Activated CD4-positive, alpha-beta memory T cell treated with anti-CD3 and anti-CD28 coated beads, Interleukin-2, amount 10 ng/mL, durations not matched to agents 7 days and 5 days (primary cell): ENCODE measurements around the gene TBX3. TPM values are rescaled to one million over a fixed set of nuclear protein-coding genes. Genes with fewer than 3 reads are reported as not detected.

Experiments
- CTCF ChIA-PET: fragments of 350-600 bp; sonication (Branson Sonifier 250); formaldehyde crosslinking; loops from one replicate; lab custom pipeline; 2021; ENCODE audit warnings: antibody characterized with exemption, inconsistent platforms; lab: Charles Lee
- POLR2A ChIA-PET: fragments of 350-600 bp; sonication (Branson Sonifier 250); formaldehyde crosslinking; loops from one replicate; lab custom pipeline; 2021; ENCODE audit warnings: antibody characterized with exemption; lab: Charles Lee
- DNase-seq: peaks from one replicate; pipeline ENCODE4 v3.0.0-alpha.2; 2020
- H3K27ac Mint-ChIP-seq: one replicate; pipeline ENCODE4 v1.8.0; 2021; ENCODE audit warnings: mild to moderate bottlenecking, mixed read lengths
- H3K27me3 Mint-ChIP-seq: one replicate; pipeline ENCODE4 v1.8.0; 2021; ENCODE audit warnings: mixed read lengths
- H3K36me3 Mint-ChIP-seq: one replicate; pipeline ENCODE4 v1.8.0; 2021; ENCODE audit warnings: low read depth, mixed read lengths
- H3K4me1 Mint-ChIP-seq: one replicate; pipeline ENCODE4 v1.8.0; 2021; ENCODE audit warnings: mixed read lengths
- H3K4me3 Mint-ChIP-seq: one replicate; pipeline ENCODE4 v1.8.0; 2021; ENCODE audit warnings: mild to moderate bottlenecking, mixed read lengths
- H3K9me3 Mint-ChIP-seq: one replicate; pipeline ENCODE4 v1.8.0; 2021; ENCODE audit warnings: mixed read lengths
- total RNA-seq, 2 experiments: library from RNA; stranded (reverse); gene quantifications; one replicate each; pipeline ENCODE4 v1.2.3, GENCODE V29; 2021

Gene TBX3
- total RNA-seq, 2 experiments from 2014 or later, result not detected

- DNase-seq, result no peak
- H3K9me3 Mint-ChIP-seq, result no peaks in the 10 kb centered on the region
- no peak overlapping the region for H3K4me3 Mint-ChIP-seq
- H3K4me1 Mint-ChIP-seq, result no peaks in the 10 kb centered on the region
- H3K36me3 Mint-ChIP-seq, result no peaks in the 10 kb centered on the region
- CTCF ChIA-PET, result no interaction called here
- POLR2A ChIA-PET, result no interaction called here
- H3K27me3 Mint-ChIP-seq, result peaks cover 91% of the 10 kb centered on the region
- H3K27ac Mint-ChIP-seq, result no peak overlapping the region
Measured at GRCh38 chr12:114692186-114693058, 8.4 kb upstream of the TBX3 start.

GRCh38 chr12:114691763-114692185 is 7.8 kb upstream of the TBX3 start:
- H3K27ac Mint-ChIP-seq, result no peak overlapping the region
- H3K4me3 Mint-ChIP-seq, result no peak overlapping the region
- DNase-seq, result no peak
- no peaks in the 10 kb centered on the region for H3K4me1 Mint-ChIP-seq
- CTCF ChIA-PET, result no interaction called here
- peaks cover 1% of the 10 kb centered on the region for H3K36me3 Mint-ChIP-seq
- peaks cover 91% of the 10 kb centered on the region for H3K27me3 Mint-ChIP-seq
- POLR2A ChIA-PET, result no interaction called here
- H3K9me3 Mint-ChIP-seq, result no peaks in the 10 kb centered on the region

- Mint-ChIP-seq H3K4me3 (no peak overlapping the region), H3K36me3 (peaks cover 5% of the 10 kb centered on the region), H3K9me3 (no peaks in the 10 kb centered on the region), H3K27me3 (peaks cover 91% of the 10 kb centered on the region), H3K27ac (no peak overlapping the region), H3K4me1 (no peaks in the 10 kb centered on the region)
- ChIA-PET POLR2A (no interaction called here), CTCF (no interaction called here)
- no peak for DNase-seq
Measured at GRCh38 chr12:114691196-114691595, 7.2 kb upstream of the TBX3 start.

GRCh38 chr12:114690267-114691135 is 6.5 kb upstream of the TBX3 start:
- H3K9me3 Mint-ChIP-seq, result no peaks in the 10 kb centered on the region
- CTCF ChIA-PET, result no interaction called here
- POLR2A ChIA-PET, result no interaction called here
- no peak for DNase-seq
- H3K27me3 Mint-ChIP-seq, result peaks cover 93% of the 10 kb centered on the region
- no peak overlapping the region for H3K4me3 Mint-ChIP-seq
- peaks cover 5% of the 10 kb centered on the region for H3K36me3 Mint-ChIP-seq
- no peak overlapping the region for H3K27ac Mint-ChIP-seq
- no peaks in the 10 kb centered on the region for H3K4me1 Mint-ChIP-seq

- H3K27ac Mint-ChIP-seq, result no peak overlapping the region
- ChIA-PET CTCF (no interaction called here), POLR2A (no interaction called here)
- H3K36me3 Mint-ChIP-seq, result peaks cover 9% of the 10 kb centered on the region
- H3K27me3 Mint-ChIP-seq, result peaks cover 89% of the 10 kb centered on the region
- H3K4me3 Mint-ChIP-seq, result no peak overlapping the region
- no peaks in the 10 kb centered on the region for H3K9me3 Mint-ChIP-seq
- peaks cover 3% of the 10 kb centered on the region for H3K4me1 Mint-ChIP-seq
- DNase-seq, result no peak
Measured at GRCh38 chr12:114689075-114689994, 5.4 kb upstream of the TBX3 start.

GRCh38 chr12:114688256-114688845 is 4.4 kb upstream of the TBX3 start:
- ChIA-PET POLR2A (interaction anchor here (0.6 kb wide), 1 partner anchor 9 kb away, joined by 3 read pairs; no protein-coding TSS in a partner anchor), CTCF (no interaction called here)
- peaks cover 89% of the 10 kb centered on the region for H3K27me3 Mint-ChIP-seq
- peaks cover 12% of the 10 kb centered on the region for H3K4me1 Mint-ChIP-seq
- no peaks in the 10 kb centered on the region for H3K9me3 Mint-ChIP-seq
- H3K27ac Mint-ChIP-seq, result no peak overlapping the region
- no peak for DNase-seq
- peaks cover 19% of the 10 kb centered on the region for H3K36me3 Mint-ChIP-seq
- no peak overlapping the region for H3K4me3 Mint-ChIP-seq

- H3K9me3 Mint-ChIP-seq, result no peaks in the 10 kb centered on the region
- H3K4me3 Mint-ChIP-seq, result no peak overlapping the region
- DNase-seq, result no peak
- H3K27ac Mint-ChIP-seq, result no peak overlapping the region
- CTCF ChIA-PET, result no interaction called here
- POLR2A ChIA-PET, result interaction anchor here (0.6 kb wide), 1 partner anchor 9 kb away, joined by 3 read pairs; no protein-coding TSS in a partner anchor
- peaks cover 16% of the 10 kb centered on the region for H3K4me1 Mint-ChIP-seq
- H3K27me3 Mint-ChIP-seq, result peaks cover 89% of the 10 kb centered on the region
- peaks cover 21% of the 10 kb centered on the region for H3K36me3 Mint-ChIP-seq
Measured at GRCh38 chr12:114687802-114688201, 3.8 kb upstream of the TBX3 start.

GRCh38 chr12:114686773-114687500 is 3.0 kb upstream of the TBX3 start:
- no peak overlapping the region for H3K4me3 Mint-ChIP-seq

GRCh38 chr12:114686426-114686772 is 2.4 kb upstream of the TBX3 start:
- Mint-ChIP-seq H3K9me3 (no peaks in the 10 kb centered on the region), H3K4me3 (no peak overlapping the region), H3K27me3 (peaks cover 93% of the 10 kb centered on the region), H3K36me3 (peaks cover 21% of the 10 kb centered on the region), H3K27ac (no peak overlapping the region), H3K4me1 (peaks cover 16% of the 10 kb centered on the region)
- POLR2A ChIA-PET, result no interaction called here
- DNase-seq, result no peak
- CTCF ChIA-PET, result no interaction called here

More at GRCh38 chr12:114686773-114687500, 3.0 kb upstream of the TBX3 start:
- peaks cover 21% of the 10 kb centered on the region for H3K36me3 Mint-ChIP-seq
- peaks cover 16% of the 10 kb centered on the region for H3K4me1 Mint-ChIP-seq
- POLR2A ChIA-PET, result no interaction called here
- no peak overlapping the region for H3K27ac Mint-ChIP-seq
- H3K27me3 Mint-ChIP-seq, result peaks cover 93% of the 10 kb centered on the region
- no peaks in the 10 kb centered on the region for H3K9me3 Mint-ChIP-seq
- CTCF ChIA-PET, result no interaction called here
- DNase-seq, result no peak

GRCh38 chr12:114685869-114686268 is 1.9 kb upstream of the TBX3 start:
- peaks cover 21% of the 10 kb centered on the region for H3K36me3 Mint-ChIP-seq
- no peak overlapping the region for H3K4me3 Mint-ChIP-seq
- no peak overlapping the region for H3K27ac Mint-ChIP-seq
- peaks cover 16% of the 10 kb centered on the region for H3K4me1 Mint-ChIP-seq
- POLR2A ChIA-PET, result interaction anchor here (1.5 kb wide), 1 partner anchor 11 kb away, joined by 3 read pairs; no protein-coding TSS in a partner anchor
- CTCF ChIA-PET, result no interaction called here
- DNase-seq, result no peak
- H3K27me3 Mint-ChIP-seq, result peaks cover 93% of the 10 kb centered on the region
- H3K9me3 Mint-ChIP-seq, result no peaks in the 10 kb centered on the region

GRCh38 chr12:114685320-114685781 is 1.4 kb upstream of the TBX3 start:
- ChIA-PET POLR2A (interaction anchor here (1.5 kb wide), 1 partner anchor 10 kb away, joined by 3 read pairs; no protein-coding TSS in a partner anchor), CTCF (no interaction called here)
- peaks cover 16% of the 10 kb centered on the region for H3K4me1 Mint-ChIP-seq
- H3K4me3 Mint-ChIP-seq, result no peak overlapping the region
- H3K36me3 Mint-ChIP-seq, result peaks cover 21% of the 10 kb centered on the region
- H3K27ac Mint-ChIP-seq, result no peak overlapping the region
- H3K9me3 Mint-ChIP-seq, result no peaks in the 10 kb centered on the region
- H3K27me3 Mint-ChIP-seq, result peaks cover 94% of the 10 kb centered on the region
- DNase-seq, result no peak
